Peyer's patch (tissue), 4 donors: ENCODE results near the gene TMEFF2. TPM values are rescaled to one million over a fixed set of nuclear protein-coding genes. Genes with fewer than 3 reads are reported as not detected.

Experiments used
- DNase-seq, 3 donors: peaks; one replicate each; pipeline ENCODE4 v3.0.0-alpha.2; 2017 to 2019
- H3K27ac ChIP-seq, 4 donors: fragments of 200-600 bp; sonication (generic); one replicate each; pipeline ENCODE4 v1.5.1; 2016 to 2019
- H3K27me3 ChIP-seq, 2 donors: fragments of 200-600 bp; sonication (generic); one replicate each; pipeline ENCODE4 v1.5.1; 2019
- H3K36me3 ChIP-seq, 3 donors: fragments of 200-600 bp; sonication (generic); one replicate each; pipeline ENCODE4 v1.5.1; 2016 to 2019
- H3K4me1 ChIP-seq, 4 donors: fragments of 200-600 bp; sonication (generic); one replicate each; pipeline ENCODE4 v1.5.1; 2016 to 2019
- H3K4me3 ChIP-seq, 4 donors: fragments of 200-600 bp; sonication (generic); 1 replicate in 3 of 4; 2 replicates in 1 of 4; pipeline ENCODE4 v1.5.1; 2016 to 2019; ENCODE audit warnings: mild to moderate bottlenecking in 1 of 4
- H3K9me3 ChIP-seq, 4 donors: fragments of 200-600 bp; sonication (generic); one replicate each; pipeline ENCODE4 v1.5.1; 2016 to 2019; ENCODE audit warnings: mild to moderate bottlenecking in 1 of 4
- POLR2A ChIP-seq, 2 donors: fragments of 450-650 bp; IDR thresholded peaks; one replicate each; pipeline ENCODE4 v1.5.1; 2017; ENCODE audit warnings: antibody characterized with exemption in 2 of 2, mild to moderate bottlenecking in 2 of 2, moderate library complexity in 2 of 2
- total RNA-seq, 4 donors: library from RNA; depleted of rRNA; stranded (reverse); fragments of >200 nt; gene quantifications; one replicate each; pipeline ENCODE4 v1.1.0, GENCODE V29; 2016
- TF ChIP-seq, protein P1 (sequence below), 6 experiments: fragments of 450-650 bp in 4 of 6; fragments of 200-600 bp in 2 of 6; sonication (generic) in 1 of 6; IDR thresholded peaks; one replicate each; pipeline ENCODE4 v1.5.1; 2017 to 2019; ENCODE audit warnings: antibody characterized with exemption in 6 of 6, mild to moderate bottlenecking in 3 of 6, moderate library complexity in 1 of 6

The TMEFF2 gene
- total RNA-seq, 4 donors from 2014 or later: 0.35 to 1.6 (median 0.68) TPM

DNA sequence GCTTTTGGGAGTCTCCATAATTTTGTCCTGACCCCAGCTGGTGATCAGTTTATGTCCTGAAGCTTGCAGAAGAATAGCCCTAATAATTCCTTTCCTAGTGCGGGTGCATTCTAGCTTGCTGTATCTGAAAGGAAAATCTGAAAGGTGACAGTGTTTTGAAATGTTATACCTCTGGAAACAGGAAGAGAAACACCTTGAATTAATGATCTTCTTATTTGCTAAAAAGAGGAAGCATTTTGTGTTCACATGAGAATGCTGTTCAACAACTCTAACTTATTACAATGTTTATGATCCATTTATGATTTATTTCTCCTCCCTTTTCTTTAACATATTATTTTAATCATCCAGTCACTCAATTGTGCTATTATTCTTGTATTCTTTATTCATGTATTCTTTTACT is 280.9 kb downstream of the TMEFF2 start:
- no peak overlapping the region for H3K27ac ChIP-seq
- H3K27me3 ChIP-seq: no peaks in the 10 kb centered on the region
- no peak overlapping the region for H3K4me3 ChIP-seq
- no peak for DNase-seq
- H3K4me1 ChIP-seq: no peaks in the 10 kb centered on the region
- TF ChIP-seq POLR2A (IDR thresholded peaks at IDR 0.05): no peak
- TF ChIP-seq, protein P1, sequence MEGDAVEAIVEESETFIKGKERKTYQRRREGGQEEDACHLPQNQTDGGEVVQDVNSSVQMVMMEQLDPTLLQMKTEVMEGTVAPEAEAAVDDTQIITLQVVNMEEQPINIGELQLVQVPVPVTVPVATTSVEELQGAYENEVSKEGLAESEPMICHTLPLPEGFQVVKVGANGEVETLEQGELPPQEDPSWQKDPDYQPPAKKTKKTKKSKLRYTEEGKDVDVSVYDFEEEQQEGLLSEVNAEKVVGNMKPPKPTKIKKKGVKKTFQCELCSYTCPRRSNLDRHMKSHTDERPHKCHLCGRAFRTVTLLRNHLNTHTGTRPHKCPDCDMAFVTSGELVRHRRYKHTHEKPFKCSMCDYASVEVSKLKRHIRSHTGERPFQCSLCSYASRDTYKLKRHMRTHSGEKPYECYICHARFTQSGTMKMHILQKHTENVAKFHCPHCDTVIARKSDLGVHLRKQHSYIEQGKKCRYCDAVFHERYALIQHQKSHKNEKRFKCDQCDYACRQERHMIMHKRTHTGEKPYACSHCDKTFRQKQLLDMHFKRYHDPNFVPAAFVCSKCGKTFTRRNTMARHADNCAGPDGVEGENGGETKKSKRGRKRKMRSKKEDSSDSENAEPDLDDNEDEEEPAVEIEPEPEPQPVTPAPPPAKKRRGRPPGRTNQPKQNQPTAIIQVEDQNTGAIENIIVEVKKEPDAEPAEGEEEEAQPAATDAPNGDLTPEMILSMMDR (IDR thresholded peaks at IDR 0.05): no peak
- no peaks in the 10 kb centered on the region for H3K9me3 ChIP-seq
- H3K36me3 ChIP-seq: no peaks in the 10 kb centered on the region

DNA sequence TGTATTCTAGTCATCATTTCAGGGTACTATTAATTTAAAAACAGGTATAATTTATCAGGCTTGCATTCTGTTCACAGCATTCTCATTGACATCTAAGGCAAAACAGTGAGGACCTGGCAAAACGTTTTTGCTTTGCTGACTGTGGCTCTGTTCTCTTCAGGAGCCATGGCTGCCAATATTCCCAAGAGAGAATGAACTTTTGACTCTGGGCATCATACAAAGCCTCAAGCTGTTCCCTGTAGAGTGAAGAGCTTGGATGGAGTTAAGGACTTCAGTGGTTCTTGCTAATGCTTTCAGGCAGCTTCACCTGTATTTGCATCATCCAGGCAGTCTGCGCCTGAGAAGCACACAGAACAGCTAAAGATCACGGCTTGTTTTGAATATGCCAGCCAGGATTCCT is 282.0 kb downstream of the TMEFF2 start:
- no peaks in the 10 kb centered on the region for H3K9me3 ChIP-seq
- H3K36me3 ChIP-seq: no peaks in the 10 kb centered on the region
- TF ChIP-seq POLR2A (IDR thresholded peaks at IDR 0.05): no peak
- TF ChIP-seq, protein P1 (IDR thresholded peaks at IDR 0.05): no peak
- DNase-seq: no peak
- no peaks in the 10 kb centered on the region for H3K4me1 ChIP-seq
- no peaks in the 10 kb centered on the region for H3K27me3 ChIP-seq
- no peak overlapping the region for H3K4me3 ChIP-seq
- H3K27ac ChIP-seq: no peak overlapping the region

- H3K27me3 ChIP-seq: no peaks in the 10 kb centered on the region
- H3K27ac ChIP-seq: no peak overlapping the region
- H3K4me1 ChIP-seq: no peaks in the 10 kb centered on the region
- no peaks in the 10 kb centered on the region for H3K9me3 ChIP-seq
- no peak for DNase-seq
- H3K4me3 ChIP-seq: no peak overlapping the region
- no peaks in the 10 kb centered on the region for H3K36me3 ChIP-seq
- TF ChIP-seq POLR2A (IDR thresholded peaks at IDR 0.05): no peak
- TF ChIP-seq, protein P1 (IDR thresholded peaks at IDR 0.05): no peak
Measured at GRCh38 chr2:191910518-191910917, 284.2 kb downstream of the TMEFF2 start.

- no peaks in the 10 kb centered on the region for H3K27me3 ChIP-seq
- no peaks in the 10 kb centered on the region for H3K9me3 ChIP-seq
- H3K4me1 ChIP-seq: no peaks in the 10 kb centered on the region
- H3K27ac ChIP-seq: no peak overlapping the region
- TF ChIP-seq, protein P1 (IDR thresholded peaks at IDR 0.05): no peak
- TF ChIP-seq POLR2A (IDR thresholded peaks at IDR 0.05): no peak
- H3K36me3 ChIP-seq: no peaks in the 10 kb centered on the region
- no peak for DNase-seq
- no peak overlapping the region for H3K4me3 ChIP-seq
Measured at GRCh38 chr2:191908874-191909273, 285.9 kb downstream of the TMEFF2 start.

GRCh38 chr2:191907545-191907944 is 287.2 kb downstream of the TMEFF2 start:
- H3K36me3 ChIP-seq: no peaks in the 10 kb centered on the region
- TF ChIP-seq, protein P1 (IDR thresholded peaks at IDR 0.05): peak in 1 of 6 experiments; percentile 22
- no peak for TF ChIP-seq POLR2A (IDR thresholded peaks at IDR 0.05)
- H3K4me3 ChIP-seq: no peak overlapping the region
- no peaks in the 10 kb centered on the region for H3K27me3 ChIP-seq
- H3K4me1 ChIP-seq: no peaks in the 10 kb centered on the region
- no peak for DNase-seq
- no peaks in the 10 kb centered on the region for H3K9me3 ChIP-seq
- no peak overlapping the region for H3K27ac ChIP-seq

GRCh38 chr2:191907091-191907490 is 287.6 kb downstream of the TMEFF2 start:
- no peak overlapping the region for H3K4me3 ChIP-seq
- no peaks in the 10 kb centered on the region for H3K27me3 ChIP-seq
- TF ChIP-seq, protein P1 (IDR thresholded peaks at IDR 0.05): no peak
- no peak for TF ChIP-seq POLR2A (IDR thresholded peaks at IDR 0.05)
- H3K27ac ChIP-seq: no peak overlapping the region
- no peaks in the 10 kb centered on the region for H3K4me1 ChIP-seq
- no peaks in the 10 kb centered on the region for H3K36me3 ChIP-seq
- no peak for DNase-seq
- H3K9me3 ChIP-seq: no peaks in the 10 kb centered on the region
